Inferior parietal cortex (tissue), 1 donor: Measurements from ENCODE around the gene UBE2J2.

ENCODE experiments used
- DNase-seq: peaks from one replicate; pipeline ENCODE4 v3.0.0-alpha.2; 2016; ENCODE audit errors: extremely low spot score

Gene UBE2J2

DNA sequence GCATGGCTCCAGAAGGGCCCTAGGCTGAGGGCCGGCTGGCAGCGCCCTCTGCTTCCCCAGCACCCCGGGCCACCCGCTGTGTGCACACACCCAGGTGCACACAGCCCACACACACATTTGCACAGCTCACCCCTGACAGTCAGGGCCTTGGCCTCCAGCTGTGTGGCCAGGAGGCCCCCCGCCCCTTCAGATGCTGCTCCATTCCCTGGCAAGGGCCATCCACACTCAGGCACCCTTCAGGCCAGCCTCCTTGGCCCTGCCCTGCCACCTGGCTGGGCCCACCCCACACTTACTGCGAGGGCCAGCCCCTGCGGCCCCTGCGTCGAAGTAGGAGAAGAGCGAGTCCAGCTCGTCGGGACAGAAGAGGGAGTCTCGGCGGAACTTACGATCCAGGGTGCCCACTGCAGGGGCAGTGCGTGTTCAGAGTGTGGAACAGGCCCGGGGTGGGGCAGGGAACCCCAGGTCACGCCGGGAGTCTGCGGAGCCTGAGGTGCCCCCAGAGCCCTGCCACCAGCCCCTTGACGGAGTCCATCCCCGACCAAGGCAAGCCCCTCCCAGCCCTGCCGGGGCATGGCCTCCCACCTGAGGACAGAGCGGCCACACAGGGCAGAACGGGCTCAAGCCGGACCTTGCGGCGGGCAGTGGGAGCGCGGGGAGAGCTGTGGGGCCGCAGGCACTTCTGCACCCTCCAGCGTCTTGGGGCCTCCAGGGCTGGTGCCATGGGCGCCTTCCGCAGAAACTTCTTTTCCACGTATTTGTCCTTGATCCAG, 21.7 kb upstream of the UBE2J2 start:
- DNase-seq: no peak

GRCh38 chr1:1294250-1294890, 20.7 kb upstream of the UBE2J2 start:
- DNase-seq: no peak

- no peak for DNase-seq
Measured at GRCh38 chr1:1293263-1294249, 19.9 kb upstream of the UBE2J2 start.

DNA sequence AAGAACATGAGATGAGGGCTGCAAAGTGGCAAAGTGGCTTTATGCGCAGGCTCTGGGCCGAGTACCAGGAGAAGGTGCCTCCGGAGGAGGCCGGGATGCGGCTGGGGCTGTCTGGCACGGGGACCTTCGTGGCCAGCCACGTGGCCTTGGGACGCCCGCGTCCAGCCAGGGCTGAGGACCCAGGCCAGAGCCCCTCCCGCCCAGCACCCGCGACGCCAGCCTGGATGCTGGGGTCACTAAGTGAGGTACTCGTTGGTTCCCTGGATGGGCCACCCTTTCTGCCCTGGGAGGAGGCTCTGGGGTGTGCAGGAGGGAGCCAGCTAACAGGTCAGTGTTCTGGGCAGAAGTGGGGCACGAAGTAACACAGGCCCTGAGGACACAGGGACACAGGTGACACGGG, 19.2 kb upstream of the UBE2J2 start:
- DNase-seq: no peak

DNA sequence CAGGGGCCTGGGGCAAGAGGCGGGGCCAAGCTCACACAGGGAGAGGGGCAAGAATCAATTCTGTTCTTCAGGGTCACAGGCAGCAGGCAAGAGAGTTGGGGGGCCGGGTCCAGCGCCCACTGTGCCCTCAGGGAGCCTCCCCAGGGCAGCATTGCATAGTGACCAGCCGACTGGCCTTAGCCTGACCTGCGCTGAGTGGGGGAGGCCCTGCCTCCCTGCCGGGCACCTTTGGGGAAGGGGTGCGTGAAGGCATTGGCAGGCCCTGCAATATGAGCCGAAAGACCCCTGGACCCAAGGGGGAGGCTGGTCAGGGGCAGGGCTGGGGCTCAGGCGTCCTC, 18.8 kb upstream of the UBE2J2 start:
- DNase-seq: no peak

DNA sequence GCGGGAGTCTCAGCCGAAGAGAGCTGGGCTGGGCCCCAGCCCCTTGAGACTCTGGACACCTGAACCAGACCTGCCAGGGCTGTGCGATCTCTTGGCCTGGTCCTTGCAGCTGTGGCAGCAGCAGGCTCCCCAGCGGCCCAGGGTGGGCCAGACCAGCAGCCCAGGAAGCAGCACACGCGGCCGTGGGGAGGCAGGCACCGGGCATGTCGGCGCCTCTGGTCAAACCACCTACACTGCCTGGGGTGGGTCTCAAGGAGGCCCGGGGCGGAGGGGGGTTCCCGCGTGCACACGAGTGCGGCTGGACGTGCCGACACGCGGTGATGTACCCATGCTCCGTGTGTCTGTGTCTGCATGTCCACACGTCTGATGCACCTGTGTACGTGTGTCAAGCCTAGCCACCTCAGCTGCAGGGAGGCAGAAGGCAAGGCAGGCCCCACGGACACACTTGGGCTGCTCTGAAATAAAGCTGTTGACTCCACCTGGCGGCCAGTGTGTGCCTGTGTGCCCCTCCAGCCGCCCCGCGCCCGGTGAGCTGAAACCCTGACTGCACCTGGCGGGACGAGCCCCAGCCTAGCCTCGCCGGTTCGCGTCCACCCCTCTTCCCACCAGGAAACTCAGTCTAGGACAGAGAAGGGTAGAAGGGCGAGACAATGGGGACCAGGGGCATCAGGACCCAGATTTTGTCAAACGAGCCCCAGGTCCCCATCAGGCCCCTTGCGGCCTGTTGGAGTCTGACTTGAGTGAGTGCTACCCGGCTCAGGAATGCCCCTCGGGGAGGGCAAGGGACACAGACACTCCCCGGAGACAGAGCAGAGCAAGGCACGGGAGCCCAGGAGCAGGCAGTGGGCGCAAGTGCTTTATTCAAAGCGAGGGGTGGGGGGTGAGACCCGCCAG, 18.1 kb upstream of the UBE2J2 start:
- DNase-seq: peak; percentile 33

GRCh38 chr1:1291023-1291528, 17.4 kb upstream of the UBE2J2 start:
- no peak for DNase-seq

- no peak for DNase-seq
Measured at GRCh38 chr1:1290238-1290731, 16.6 kb upstream of the UBE2J2 start.

- no peak for DNase-seq
Measured at GRCh38 chr1:1287288-1288110, 13.8 kb upstream of the UBE2J2 start.

- DNase-seq: no peak
Measured at GRCh38 chr1:1286313-1287261, 12.9 kb upstream of the UBE2J2 start.

DNA sequence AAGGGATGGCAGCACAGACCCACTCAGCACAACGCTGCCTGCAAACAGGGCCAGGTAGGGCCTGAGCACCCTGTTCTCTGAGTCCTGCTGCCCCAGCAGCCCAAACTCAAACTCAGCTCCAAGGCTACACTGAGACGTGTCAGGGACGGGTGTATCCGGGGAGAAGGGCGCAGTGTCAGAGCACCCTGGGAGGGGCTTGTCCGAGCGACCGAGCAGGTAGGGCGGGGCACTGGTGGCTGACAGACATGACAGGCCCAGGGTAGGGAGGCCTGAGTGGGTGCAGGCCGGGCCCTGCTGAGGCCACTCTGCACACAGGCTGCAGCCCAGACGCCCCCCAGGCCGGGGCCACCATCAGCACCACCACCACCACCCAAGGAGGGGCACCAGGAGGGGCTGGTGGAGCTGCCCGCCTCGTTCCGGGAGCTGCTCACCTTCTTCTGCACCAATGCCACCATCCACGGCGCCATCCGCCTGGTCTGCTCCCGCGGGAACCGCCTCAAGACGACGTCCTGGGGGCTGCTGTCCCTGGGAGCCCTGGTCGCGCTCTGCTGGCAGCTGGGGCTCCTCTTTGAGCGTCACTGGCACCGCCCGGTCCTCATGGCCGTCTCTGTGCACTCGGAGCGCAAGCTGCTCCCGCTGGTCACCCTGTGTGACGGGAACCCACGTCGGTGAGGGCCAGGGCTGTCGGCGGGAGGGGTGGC, 12.1 kb upstream of the UBE2J2 start:
- no peak for DNase-seq

DNA sequence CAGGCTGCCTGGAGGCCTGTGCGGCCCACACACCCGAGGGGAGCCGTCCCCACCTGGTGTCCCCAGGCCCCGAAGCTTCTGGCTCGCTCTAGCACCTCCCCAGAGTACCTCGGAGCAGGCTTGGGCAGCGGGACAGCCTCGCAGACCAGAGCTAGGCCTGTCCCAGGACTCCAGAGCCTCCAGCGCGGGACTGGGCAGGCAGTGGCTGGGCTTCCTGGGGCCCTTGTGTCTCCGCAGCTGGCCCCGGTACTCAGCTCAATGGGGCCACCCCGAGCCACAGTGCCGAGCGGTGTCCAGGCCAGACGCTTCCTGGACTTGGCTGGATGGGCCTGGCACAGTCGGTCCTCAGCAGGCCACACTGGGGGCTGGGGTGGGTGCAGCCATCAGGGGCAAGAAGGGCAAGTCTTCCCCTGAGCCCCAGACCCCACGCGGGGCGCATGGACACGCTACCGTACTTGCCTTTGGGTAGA, 11.5 kb upstream of the UBE2J2 start:
- DNase-seq: no peak

- DNase-seq: no peak
Measured at GRCh38 chr1:1284221-1285101, 10.8 kb upstream of the UBE2J2 start.

GRCh38 chr1:1283821-1284220, 10.2 kb upstream of the UBE2J2 start:
- DNase-seq: no peak

DNA sequence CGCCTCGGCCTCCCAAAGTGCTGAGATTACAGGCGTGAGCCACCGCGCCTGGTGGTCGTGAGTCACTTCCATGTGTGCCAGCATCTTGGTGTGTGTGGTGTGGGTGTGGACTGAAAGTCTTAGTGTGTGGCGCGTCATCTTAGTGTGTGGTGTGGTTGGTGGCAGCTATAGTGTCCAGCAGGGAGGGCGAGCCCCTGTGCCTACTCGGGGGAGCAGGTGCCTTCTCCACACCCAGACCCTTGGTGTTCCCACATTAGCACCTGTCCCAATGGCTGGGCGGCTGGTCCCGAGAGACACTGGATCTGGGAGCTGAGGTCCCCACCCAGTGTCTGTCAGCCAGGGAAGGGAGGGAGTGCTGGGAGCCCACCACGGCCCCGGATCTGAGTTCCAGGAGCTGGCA, 9.3 kb upstream of the UBE2J2 start:
- no peak for DNase-seq

DNA sequence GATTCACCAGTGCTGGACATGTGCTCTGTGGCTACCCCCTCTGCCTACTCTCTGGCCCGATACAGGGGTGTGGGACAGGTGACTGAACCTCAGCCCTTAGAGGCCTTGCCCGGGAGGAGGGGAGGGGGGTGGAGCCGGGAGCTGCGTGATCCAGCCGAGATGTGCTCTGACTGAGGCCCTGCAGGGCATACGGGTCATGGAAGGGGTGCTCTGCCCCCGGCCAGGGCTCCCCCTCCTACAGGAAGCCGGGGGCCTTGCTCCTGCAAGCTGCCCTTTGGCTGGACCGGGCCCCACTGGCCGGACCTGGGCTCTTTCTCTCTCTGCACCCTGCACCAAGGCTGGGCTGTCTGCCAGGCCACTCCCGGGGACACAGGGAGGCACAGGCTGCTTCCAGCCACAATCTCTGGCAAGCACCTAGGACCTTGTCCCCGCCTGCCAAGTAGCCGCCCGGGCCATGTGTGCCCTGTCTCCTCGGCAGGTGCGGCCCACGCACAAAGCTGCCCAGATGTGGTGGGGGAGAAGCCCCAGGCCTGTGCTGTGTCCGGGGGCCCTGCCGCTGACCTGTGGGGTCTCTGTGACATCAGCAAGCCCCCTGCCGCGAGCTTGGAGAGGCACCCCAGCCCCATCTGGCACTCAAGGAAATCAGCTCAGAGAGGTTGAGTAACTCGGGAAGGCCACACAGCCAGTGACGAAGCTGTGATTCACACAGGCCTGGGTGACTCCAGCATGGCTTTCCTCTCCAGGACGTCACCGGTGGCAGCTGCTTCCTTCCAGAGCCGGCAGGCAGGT, 8.1 kb upstream of the UBE2J2 start:
- DNase-seq: no peak
